LoVo (cell line): ENCODE data around the gene PICK1.
A peak's percentile ranks its signal among the peaks of the same experiment; 100 is the strongest.

ENCODE experiments used
- DNase-seq: peaks from one replicate; pipeline ENCODE4 v3.0.0-alpha.2; 2016; ENCODE audit warnings: low spot score

Gene PICK1

DNA sequence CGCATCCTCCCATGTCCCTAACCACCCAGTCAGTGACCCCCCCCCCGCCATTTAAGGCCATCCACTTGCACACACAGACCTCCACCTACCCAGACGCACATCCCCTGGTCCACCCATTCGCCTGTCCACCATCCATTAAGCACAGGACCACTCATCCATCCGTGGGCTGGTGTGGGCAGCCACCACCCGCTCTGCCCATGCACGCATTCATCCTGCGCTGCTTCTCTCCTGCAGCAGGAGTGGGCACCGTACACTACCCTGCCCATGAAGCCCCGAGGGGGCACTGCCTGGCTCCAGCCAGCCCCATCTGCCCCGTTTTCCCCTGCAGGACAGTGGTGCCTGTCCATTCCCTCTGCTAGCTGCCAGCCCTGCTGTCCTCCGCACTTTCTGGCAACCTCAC is 30.7 kb downstream of the PICK1 start:
- no peak for DNase-seq

DNA sequence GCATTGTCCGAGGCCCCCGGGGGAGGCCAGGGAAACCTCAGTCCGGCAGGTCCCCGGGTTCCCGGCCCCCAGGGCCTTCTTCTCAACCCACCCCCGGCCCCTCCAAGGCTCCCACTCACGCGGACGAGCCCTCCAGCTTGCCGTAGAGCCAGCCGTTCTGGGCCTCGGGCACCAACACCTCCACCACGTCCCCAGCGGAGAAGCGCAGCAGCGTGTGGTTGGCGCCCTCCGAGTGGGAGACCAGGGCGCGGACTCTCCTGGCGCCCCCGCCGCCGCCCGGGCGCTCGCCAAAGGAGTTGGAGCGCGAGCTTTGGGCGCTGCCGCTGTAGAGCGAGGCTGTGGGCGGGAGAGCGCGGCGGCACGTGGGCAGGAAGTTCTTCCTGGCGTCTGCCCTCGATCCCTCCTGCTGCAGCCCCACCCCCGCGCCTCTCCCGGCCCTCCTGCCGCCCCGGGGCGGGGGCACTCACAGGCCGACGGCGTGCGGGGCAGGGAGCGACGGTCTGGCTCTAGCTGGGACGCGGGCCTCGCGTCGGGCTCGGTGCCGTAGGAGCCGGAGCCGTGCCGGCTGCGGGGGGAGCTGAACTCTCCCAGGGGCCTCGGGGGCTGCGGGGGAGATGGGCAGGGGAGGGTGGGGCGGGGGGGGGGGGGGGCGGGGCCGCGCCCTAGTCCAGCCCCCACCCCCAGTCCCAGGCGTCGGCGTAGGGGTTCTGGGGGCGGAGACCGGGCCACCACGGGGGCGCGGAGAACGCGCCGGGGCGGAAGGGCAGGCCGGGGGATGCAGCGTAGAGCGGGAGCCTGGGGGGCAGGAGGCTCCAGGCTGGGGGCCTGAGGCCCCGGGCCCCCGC is 31.6 kb downstream of the PICK1 start:
- no peak for DNase-seq

DNA sequence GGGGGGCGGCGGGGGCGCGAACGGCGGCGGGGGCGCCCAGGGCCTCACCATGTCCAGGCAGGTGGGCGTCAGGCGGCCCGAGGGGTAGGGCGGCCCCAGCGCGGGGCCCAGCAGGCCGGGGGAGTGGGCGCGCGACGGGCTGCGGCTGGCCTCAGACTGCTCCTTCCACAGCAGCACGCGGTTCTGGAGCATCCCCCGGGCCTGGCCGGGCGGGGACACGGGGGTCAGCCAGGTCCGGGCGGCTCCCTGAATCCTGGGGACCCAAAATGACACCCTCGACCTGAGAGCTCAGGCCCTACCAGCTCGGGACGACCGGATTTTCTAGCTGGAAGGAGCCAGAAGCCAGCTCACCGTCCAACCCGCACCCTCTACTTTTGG is 32.3 kb downstream of the PICK1 start:
- no peak for DNase-seq

DNA sequence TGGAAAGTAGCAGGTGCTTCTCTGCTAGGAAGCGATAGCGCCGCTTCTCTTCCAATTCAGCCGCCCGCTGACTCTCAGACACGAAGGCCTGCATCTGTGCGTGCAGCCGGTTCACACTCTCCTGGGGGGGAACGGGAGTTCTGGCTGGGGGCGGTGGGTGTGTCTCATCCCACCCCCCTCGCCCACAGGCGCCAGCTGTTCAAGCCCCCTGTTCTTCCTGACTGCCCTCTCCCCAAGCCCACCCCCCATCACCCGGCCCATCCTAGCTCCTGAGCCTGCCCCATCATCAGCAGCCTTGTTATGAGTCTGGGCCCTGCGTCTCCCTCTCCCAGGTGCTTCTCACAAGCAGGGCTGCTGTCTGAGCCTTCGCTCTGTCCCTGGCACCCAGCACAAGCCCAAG is 39.9 kb downstream of the PICK1 start:
- no peak for DNase-seq

DNA sequence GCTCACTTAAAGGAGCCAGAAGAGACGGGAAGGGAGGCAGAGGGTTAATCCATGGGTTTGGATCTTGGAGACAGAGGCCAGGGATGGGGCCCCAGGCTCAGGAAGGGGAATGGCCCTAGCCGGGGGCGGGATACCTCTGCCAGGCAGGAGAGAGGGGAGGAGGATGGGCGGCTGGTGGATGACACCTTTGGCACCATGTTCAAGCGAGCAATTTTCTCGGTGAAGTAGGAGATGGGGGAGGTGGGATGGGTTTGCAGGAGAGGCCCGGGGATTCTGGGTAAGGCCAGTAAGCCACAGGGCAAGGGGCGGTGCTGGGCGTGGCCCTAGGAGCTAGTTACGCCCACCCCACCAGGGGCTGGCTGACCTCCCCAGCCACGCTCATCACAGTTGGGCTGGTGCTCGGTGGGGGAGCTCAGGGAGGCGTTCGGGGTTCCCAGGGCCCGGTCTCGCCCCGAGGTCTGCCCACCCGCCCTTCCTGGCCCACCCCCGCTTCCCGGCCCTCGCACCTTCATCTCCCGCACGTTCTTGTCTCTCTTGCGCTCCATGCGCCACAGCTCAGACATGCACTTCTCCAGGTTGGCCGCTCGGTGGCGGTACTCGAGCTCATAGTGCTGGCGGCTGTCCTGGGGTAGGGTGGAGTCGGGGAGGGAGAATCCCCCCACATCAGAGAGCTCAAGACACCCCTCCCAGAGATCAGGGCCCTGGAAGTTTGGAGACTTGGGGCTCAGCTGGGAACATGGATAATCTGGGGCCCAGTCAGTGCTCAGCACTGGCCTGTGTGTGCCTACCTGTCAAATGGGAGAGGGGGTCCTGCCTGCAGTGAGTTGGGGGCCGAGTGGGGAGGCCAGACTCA is 40.6 kb downstream of the PICK1 start:
- no peak for DNase-seq

DNA sequence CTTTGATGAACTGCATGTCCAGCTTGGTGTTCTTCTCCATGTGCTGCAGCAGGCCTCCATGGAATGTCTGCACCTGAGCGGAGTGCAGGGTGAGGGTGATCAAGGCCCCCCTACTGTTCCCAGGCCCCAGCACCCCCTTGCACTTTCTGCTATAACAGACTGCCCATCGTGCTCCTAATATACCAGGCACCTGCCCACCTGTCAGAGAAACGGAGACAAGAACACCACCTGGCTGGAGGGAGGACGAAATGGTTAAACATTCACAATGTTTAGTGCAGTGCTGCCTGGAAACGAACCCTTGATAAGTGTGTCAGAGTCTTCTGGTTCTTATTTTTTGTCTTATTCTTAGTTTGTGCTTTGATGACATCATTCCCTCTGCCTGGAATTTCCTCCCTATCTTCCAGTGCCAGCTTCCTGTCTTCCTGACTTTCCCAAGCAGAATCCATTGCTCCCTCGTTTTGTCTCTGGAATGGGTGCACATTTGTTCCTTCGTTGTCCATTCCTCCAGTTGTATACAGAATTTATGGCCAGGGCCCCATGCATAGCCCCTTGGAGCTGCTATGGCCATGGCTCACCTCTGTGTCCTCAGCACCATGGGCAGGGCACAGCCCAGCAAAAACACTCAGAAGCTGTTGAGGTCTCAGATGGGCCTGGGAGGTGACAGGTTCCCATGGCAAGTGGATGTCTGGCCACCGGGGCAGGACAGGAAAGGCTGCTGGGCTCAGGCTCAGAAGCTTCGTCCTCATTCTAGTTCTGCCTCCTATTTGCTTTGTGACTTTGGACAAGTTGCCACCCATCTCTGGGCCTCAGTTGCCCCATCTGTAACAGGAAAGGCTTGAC is 41.4 kb downstream of the PICK1 start:
- DNase-seq, result no peak

DNA sequence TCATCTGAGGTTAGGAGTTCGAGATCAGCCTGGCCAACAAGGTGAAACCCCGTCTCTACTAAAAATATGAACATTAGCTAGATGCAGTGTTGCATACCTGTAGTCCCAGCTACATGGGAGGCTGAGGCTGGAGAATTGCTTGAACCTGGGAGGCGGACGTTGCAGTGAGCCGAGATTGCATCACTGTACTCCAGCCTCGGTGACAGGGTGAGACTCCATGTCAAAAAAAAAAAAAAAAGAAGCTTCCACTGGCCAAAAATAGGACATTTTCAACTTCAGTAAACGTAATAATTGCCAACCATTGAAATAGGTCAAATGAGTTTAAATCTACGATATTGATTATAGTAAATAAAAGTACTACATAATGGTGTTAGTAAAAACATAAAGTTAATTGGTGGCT is 46.4 kb downstream of the PICK1 start:
- no peak for DNase-seq

DNA sequence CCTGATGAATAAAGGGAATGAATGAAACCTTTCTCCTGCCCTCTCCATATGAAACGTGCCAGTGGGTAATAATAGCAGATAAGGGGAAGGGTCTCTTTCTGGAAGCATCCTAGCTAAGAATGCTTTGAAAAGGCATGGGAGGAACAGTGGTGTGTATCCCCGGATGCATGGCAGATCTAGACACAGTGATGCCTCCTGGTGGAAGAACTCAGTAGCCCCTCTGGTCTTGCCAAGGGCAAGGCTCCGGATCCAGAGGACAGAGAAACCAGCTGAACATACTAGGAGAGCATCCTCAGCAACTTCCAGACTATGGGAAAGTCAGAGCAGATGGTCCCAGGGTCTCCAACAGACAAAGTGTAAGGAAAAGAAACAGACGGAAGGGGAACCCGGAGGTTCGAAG is 46.9 kb downstream of the PICK1 start:
- no peak for DNase-seq

DNA sequence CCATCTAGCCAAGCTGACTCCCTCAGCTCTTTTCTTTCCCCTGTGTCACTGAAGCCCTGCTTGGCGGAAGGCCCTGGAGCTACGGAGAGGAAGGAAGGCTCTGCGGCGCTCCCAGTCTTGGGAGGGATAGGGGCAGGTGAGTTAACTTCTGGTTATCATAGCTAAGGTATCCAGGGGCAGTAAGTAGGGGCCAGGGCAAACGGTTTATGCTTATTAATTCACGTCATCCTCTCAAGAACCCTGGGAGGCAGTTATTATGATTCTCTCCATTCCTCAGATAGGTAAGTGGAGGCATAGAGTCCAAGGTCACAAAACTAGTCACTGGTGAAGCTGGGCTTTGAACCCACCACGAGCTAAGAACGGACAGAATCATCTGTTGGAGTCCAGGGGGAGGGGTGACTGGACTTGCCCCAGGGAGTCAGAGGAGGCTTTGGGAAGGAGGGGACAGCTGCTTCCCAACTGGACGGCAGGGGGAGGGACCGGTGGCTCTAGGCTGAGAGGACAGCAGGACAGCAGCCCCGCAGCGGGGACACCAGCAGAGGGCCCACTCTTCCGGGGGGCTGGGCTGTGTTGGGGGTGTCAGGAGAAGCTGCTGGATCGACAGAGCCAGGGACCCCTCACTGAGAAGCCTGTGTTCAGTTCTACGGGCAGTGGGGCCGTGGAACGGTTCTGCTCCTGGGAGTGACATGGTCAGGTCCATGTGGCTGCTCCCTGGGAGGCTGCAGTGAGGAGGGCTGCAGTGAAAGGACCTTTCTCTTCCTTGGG is 49.8 kb downstream of the PICK1 start:
- DNase-seq, result no peak

DNA sequence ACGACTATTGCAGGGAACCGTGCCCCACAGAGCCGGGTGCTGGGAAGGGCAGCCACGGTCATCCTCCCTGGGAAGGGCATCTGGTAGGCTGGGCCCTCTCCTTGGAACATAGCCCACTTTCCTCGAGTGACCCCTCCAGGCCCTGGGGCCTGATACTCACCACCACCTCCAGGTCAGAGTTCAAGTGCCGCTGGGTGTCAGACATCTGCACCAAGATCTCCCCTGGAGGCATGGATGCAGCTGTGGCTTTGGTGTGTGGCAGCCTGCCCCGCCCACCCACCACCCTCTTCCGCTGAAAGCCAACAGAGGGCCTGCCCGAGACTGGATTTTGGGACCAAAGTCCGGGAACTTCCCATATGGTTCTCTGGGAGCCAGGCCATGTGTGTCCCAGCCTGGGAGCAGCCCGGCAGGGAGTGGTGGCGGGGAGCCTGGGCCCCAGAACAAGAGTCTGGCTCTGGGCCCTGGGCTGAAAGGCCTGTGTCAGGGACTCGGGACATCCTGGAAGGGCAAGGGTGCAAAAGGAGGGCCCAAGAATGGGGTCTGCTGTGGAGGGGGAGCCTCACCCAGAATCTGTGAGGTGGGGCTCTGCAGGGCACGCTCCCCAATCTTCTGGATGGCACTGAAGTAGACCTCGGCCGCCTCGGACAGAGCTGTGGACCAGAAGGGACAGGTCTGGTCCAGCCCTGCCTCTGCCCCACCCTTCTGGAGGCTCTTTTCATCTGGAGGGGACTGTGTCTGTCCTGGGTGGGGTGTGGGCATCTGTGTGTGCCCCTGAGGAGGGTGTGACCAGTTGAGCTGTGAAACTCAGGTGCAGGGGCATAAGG is 50.7 kb downstream of the PICK1 start:
- peak; percentile 37 for DNase-seq

DNA sequence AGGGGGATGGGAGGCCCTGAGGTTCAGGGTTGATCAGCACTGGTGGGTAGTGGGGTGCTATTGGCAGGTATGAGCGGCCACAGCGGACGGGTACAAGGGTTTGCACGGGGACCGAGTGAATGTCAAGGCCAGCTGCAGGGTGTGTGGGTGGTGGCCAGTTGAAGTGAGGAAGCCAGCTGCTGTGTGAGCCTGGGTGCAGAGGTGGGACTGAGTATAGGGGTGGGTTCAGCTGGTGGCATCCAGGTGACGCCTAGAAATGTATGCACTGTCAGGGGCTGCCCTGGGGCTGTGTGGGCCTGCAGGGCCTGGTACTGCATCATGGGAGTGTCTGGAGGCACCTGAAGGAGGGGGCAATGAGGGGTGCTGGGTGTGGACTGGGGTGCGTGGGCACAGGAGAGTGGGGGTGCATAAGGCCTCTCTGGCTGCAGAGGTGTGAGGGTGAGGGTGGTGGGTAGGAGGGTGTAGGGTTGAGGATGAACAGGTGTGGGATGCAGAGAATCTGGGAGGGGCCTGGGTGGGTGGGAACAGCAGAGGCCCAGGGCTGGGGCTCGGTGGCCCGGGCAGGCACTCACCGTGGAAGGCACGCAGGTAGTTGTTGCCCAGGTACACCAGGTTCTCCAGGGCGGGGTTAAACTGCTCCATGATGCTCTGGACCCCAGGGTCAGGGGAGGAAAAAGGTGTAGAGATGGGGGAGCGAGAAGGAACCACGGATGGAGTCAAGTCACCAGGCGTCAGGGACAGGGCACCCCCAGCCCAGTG is 51.5 kb downstream of the PICK1 start:
- DNase-seq, result no peak

DNA sequence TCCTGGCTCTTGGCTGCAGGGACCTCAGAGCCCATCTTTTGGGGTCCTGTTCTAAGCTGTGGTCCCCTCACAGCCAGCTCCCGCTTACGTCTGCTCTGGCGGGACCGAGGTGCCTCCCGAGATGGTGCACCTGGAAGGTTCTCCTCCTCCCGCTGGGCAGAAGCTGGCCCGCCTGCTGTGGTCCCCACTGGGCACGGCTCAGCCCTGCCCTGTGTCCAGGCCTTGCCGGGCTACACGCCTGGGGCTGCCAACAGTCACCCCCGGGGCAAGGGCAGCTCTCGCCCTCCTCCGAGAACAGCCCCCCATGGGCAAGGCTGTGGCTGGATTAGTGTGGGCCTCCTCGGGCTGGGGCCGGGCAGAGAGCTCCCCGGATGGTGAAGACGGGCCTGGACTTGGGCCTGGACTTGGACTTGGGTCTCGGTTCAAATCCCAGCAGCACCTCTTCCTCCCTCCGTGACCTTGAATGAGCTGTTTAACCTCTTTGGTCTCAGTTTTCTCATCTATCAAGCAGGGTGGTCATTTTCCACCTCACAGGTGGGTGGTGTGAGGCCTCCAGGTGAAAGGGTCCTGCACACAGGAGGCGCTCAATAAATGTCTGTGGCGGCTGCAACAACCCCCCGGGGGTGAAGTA is 52.3 kb downstream of the PICK1 start:
- no peak for DNase-seq

DNA sequence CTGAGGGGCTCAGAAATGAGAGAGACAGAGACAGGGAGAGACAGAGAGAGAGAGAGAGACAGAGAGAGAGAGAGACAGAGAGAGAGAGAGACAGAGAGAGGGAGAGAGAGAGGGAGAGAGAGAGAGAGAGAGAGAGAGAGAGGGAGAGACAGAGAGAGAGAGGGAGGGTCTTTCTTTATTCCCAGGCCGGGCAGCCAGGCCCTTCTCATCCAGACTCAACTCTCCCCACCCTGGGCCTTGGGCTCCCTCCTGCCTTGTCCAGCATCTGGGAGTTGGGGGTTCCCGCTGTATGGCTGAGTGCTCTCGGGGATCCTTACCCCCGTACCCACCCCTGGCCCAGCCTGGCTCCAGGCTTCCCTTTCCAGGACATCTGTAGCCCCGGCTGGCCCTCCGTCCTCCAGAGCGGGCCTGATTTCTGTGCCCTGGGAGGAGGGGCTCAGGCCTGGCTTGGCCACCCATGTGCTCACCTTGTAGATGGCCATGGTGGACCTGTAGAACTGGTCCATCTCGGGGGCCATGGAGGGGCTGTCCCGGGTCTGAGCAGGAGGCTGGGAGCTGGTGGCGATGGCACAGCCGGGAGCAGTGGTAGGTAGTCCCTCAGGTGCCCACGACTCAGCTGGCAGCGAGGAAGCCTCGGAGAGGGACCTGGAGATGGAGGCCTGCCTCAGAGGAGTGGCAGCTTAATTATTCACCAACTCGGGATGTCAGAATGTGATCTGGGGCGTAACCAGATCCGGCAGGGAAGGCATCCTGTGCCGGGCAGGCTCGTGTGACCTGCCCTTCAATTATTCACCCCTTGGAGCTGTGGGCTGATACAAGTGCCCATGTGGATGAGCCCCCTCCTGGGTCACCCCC is 53.0 kb downstream of the PICK1 start, which contains the start of gene BAIAP2L2:
BAIAP2L2 (minus strand) TSS at position 677 of the 855 bp plus-strand sequence; CDS start at position 518, 159 bp downstream.
- DNase-seq, result peak; percentile 85

DNA sequence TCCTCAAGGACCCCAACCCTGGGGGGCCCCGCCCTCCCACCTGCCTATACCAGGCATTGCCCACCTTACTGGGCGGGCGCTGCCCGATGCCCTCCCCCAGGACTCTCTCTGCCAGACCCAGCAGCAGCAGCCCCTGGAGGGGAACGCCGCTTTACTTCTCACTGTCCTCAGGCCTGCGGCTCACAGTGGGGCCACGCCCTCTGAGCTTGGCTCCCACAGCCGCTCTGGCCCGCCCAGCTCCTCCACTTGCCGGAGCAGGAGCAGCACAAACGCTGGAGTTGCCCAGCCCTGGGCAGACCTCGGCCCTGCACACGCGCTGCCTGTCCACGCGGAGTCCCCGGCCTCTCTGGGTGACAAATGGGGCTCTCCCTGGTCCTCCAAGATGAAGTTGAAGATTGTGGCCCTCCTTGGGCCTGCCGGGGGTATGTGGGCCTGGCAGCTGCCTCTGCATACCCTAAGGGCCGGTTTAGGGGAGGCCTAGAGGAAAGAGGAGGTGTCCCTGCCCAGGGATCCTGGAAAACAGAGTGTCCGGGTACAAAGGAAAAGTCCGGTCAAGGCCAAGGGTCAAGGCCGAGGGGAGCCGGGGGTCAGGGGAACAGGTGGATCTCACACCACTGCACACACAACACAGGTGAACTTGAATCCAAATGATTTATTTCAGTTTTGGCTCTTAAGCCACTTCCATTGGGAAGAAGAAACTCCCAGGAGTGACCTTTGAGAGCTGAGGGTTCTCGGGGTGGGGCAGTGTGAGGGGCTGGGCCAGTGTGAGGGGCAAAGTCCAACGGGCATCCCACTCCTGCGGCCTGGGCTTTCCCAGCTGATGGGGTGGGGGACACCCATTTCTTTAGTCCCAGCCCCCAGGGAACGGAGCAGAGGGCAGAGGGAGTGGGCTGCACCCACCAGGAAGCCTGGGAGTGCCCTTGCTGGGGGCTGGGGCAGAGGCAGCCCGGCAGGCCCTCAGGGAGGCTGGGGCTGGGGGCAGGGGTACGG is 54.0 kb downstream of the PICK1 start:
- peak; percentile 57 for DNase-seq

DNA sequence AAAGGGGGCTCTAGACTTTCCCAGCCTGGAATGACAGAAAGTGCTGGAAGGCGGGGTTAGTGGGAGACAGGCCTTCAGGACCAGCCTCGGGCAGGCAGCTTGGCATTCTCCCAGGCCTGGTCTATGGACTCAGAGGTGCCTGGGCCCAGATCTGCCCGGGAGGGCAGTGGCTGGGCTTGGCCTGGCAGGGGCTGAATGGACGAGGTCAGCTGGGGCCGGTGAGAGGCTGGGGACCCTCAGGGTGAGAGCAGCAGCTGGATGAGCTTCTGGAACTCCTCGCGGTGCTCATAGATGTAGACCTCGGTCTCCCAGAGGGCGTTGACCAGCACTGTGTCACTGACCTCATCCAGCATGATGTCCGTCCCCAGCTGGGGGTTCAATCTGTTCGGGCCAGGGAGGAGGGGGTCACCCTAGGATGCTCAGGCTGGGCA is 54.7 kb downstream of the PICK1 start:
- peak; percentile 20 for DNase-seq

DNA sequence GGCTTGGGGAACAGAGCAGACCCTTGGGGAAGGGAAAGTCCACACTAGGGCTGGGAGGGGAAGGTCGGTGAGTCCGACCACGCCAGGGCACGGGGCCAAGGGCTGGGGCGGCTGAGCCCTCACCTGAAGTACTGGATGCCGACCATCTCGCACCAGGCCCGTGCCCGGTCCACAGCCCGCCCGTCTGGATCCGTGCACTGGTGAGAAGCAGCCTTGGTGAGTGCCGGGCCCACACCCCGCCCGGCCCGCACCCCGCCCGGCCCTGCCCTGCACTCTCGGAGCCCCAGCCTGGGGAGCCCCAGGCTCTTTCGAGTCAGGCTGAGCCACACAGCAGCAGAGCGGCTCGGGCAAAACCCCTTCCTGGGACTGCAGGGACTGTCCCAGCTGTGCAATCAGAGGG is 55.2 kb downstream of the PICK1 start:
- DNase-seq, result no peak
